Prostate gland (tissue), 2 donors: ENCODE results near the gene LPCAT1. TPM values are rescaled to one million over a fixed set of nuclear protein-coding genes. Genes with fewer than 3 reads are reported as not detected.

ENCODE experiments used
- DNase-seq: peaks from one replicate; pipeline ENCODE4 v3.0.0-alpha.2; 2019; ENCODE audit warnings: low spot score
- H3K27ac ChIP-seq, 2 donors: fragments of 200-600 bp; sonication (generic); 2 replicates each; pipeline ENCODE4 v1.5.1; 2017 to 2019
- H3K27me3 ChIP-seq: fragments of 200-600 bp; sonication (generic); replicated peaks from 2 replicates; pipeline ENCODE4 v1.5.1; 2019; ENCODE audit not compliant: insufficient read depth
- H3K36me3 ChIP-seq, 2 donors: fragments of 200-600 bp; sonication (generic); 1 replicate in 1 of 2; 2 replicates in 1 of 2; pipeline versions ENCODE4 v1.5.1 to v1.8.1; 2017 to 2019
- H3K4me1 ChIP-seq: fragments of 200-600 bp; sonication (generic); replicated peaks from 2 replicates; pipeline ENCODE4 v1.5.1; 2019
- H3K4me3 ChIP-seq, 2 donors: fragments of 200-600 bp; sonication (generic); 2 replicates each; pipeline ENCODE4 v1.5.1; 2017 to 2019
- H3K9me3 ChIP-seq: fragments of 200-600 bp; sonication (generic); 2 replicates; pipeline ENCODE4 v1.5.1; 2017
- CTCF ChIP-seq, 4 experiments: fragments of 200-600 bp in 2 of 4; fragments of 450-650 bp in 2 of 4; sonication (generic) in 2 of 4; IDR thresholded peaks; 1 replicate in 3 of 4; 2 replicates in 1 of 4; pipeline ENCODE4 v1.5.1; 2016 to 2019; ENCODE audit warnings: antibody characterized with exemption in 4 of 4, mild to moderate bottlenecking in 2 of 4, moderate library complexity in 2 of 4
- POLR2A ChIP-seq: fragments of 450-650 bp; IDR thresholded peaks from one replicate; pipeline ENCODE4 v1.6.1; 2016; ENCODE audit warnings: antibody characterized with exemption, mild to moderate bottlenecking
- POLR2AphosphoS5 ChIP-seq: sonication (generic); formaldehyde crosslinking; IDR thresholded peaks from one replicate; pipeline ENCODE4 v1.6.1; 2017; ENCODE audit warnings: antibody characterized with exemption
- WGBS: methylation state at CpG from one replicate; pipeline ENCODE4 v1.1.5; 2018; 5-methylcytosine and 5-hydroxymethylcytosine counted together
- intact Hi-C: fragments of 100-400 bp; cut with DNase I; formaldehyde crosslinking; loops from one replicate; pipeline ENCODE4 v1.14.2; 2022
- total RNA-seq, 2 donors: library from RNA; depleted of rRNA; stranded (reverse); fragments of >200 nt; gene quantifications; one replicate each; pipeline ENCODE4 v1.1.0, GENCODE V29; 2016

LPCAT1 gene
- total RNA-seq, 2 donors from 2014 or later = 22.6 to 23.9 TPM

DNA sequence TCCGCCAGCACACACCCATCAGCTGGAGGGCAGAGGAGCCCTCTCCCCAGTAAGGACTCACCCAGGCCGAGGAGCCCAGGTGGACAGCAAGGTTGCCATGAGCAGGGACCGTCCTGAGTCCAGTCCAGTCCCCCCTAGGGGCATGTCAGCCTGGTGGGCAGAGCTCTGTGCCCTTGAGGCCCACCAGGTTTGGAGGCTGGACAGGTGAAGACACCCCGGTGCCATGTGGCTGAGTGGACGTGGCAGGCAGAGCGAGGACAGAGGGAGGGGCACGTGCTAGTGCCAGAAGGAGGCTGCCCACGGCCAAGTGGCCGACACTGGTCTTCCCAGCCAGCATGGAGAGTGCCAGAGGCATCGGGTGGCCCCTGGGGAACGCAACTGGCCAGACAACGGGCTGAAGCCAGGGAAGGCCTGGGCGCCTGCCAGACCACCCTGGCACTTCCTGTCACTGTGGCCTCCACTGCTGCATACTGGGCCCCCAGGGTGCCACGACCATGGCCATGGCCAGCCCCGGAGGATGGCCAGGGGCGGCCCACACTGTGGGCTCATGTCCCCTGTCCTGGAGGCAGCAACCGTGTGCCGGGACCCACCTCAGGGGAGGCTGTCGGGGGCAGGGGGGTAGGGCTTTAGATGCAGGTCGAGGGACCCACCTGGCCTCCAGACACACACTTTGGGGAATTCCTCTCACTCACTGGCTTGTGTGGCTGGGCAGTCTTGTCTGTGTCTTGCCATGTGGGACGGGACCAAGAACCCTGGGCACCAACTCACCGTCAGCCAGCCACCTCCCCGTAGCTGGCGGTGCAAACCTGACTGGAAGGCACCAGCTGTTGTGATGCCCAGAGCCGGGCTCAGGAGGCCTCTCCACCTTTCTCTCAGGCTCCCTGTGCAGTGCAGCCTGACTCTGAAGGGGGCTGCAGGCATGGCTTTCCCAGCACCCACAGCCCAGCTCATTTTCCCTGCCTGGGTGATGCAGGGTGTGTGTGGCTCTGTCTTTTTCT is 42.3 kb upstream of the LPCAT1 start:
- WGBS = 92% methylated on average over 18 of the region's 25 CpGs
- H3K27ac ChIP-seq = no peak overlapping the region
- intact Hi-C loops = no loop called here

DNA sequence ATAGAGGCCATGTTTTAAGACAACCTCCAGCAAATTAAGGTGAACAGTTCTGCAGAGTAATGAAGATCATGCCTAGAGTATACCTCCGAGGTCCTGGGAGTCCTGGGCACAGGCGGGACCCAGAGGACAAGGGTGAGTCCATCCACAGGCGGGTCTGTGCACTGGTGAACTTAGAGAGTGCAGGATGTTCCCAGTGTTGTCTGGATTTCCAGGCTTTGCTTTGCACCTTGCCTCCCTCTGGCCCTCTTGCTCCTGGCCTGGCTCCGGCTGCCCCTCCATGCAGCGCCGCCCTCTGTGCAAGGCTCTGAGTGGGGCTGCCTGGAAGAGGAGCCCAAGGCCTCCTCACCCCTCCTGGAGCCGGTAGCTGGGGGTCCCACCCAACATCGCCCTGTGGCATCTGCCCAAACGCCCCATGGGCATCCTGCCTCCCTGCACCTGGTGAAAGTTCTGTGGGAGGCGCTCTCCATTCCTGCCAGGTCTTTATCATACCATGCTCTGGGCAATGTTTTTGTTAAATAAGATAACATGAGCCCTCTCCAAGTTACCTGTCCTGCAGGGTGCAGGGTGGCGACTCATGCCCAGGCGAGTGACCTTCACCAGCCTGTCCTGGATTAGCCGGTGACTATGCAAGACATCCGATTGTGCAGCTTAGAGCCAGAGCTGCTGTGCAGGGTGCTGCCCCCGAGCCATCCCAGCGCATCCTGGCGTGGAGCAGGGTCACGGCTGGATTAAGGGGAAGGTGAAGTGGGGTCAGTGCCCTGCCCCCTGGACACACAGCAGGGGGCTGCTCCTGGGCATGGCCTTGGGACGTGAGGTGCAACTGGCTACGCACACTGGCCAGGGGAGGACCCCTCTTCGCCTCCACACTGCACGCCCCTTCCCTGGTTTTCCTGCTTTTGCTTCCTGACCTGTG is 41.3 kb upstream of the LPCAT1 start:
- Histone ChIP-seq H3K9me3 (no peaks in the 10 kb centered on the region), H3K4me1 (no peaks in the 10 kb centered on the region), H3K27me3 (no peaks in the 10 kb centered on the region), H3K27ac (no peak overlapping the region), H3K4me3 (no peak overlapping the region), H3K36me3 (no peaks in the 10 kb centered on the region)
- WGBS = 84% methylated on average over 20 of the region's 22 CpGs
- intact Hi-C loops = no loop called here
- TF ChIP-seq POLR2AphosphoS5 (no peak), CTCF (IDR thresholded peaks at IDR 0.05) (no peak), POLR2A (no peak)
- no peak for DNase-seq

More for the DNA sequence above, 42.3 kb upstream of the LPCAT1 start:
- Histone ChIP-seq H3K4me1 (no peaks in the 10 kb centered on the region), H3K4me3 (no peak overlapping the region), H3K36me3 (no peaks in the 10 kb centered on the region), H3K27me3 (no peaks in the 10 kb centered on the region), H3K9me3 (no peaks in the 10 kb centered on the region)
- no peak for TF ChIP-seq POLR2A
- TF ChIP-seq CTCF (IDR thresholded peaks at IDR 0.05) = no peak
- TF ChIP-seq POLR2AphosphoS5 = no peak
- DNase-seq = no peak

DNA sequence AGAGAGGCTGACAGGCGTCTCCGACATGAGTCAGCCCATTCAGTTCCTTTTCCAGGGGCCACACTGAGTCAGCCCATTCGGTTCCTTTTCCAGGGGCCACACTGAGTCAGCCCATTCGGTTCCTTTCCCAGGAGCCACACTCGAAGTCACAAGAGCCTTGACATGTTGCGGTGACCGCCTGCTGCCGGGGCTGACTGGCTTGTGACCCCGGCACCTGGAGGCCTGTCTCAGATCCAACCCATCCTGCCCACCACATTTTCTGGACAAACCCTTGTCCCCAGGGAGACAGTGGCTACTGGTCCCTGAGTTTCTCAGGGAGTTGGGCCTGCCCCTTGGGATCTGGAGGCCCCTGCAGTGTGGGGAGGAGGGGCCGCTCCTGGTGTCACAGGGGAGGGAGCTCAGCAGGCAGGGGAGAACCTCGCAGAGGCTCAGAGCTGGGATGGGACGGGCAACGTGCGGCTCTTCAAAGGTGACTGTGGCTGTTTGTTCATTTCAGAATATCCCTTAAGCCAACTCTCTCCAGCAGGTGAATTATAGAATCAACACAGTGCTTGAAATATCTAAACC is 40.5 kb upstream of the LPCAT1 start:
- DNase-seq = no peak

GRCh38 chr5:1563617-1564181 is 39.9 kb upstream of the LPCAT1 start:
- WGBS = 53% methylated on average over 5 of the region's 7 CpGs
- intact Hi-C loops = no loop called here
- no peak overlapping the region for H3K4me3 ChIP-seq

More for the DNA sequence above, 40.5 kb upstream of the LPCAT1 start:
- no peaks in the 10 kb centered on the region for H3K36me3 ChIP-seq
- no peak for TF ChIP-seq POLR2A
- TF ChIP-seq CTCF (IDR thresholded peaks at IDR 0.05) = no peak
- TF ChIP-seq POLR2AphosphoS5 = no peak
- H3K27ac ChIP-seq = no peak overlapping the region
- H3K9me3 ChIP-seq = no peaks in the 10 kb centered on the region
- H3K4me3 ChIP-seq = no peak overlapping the region
- 69% methylated on average over 14 of the region's 14 CpGs for WGBS
- intact Hi-C loops = no loop called here
- no peaks in the 10 kb centered on the region for H3K27me3 ChIP-seq
- H3K4me1 ChIP-seq = no peaks in the 10 kb centered on the region

More at GRCh38 chr5:1563617-1564181, 39.9 kb upstream of the LPCAT1 start:
- Histone ChIP-seq H3K36me3 (no peaks in the 10 kb centered on the region), H3K9me3 (no peaks in the 10 kb centered on the region), H3K27me3 (no peaks in the 10 kb centered on the region), H3K27ac (no peak overlapping the region), H3K4me1 (no peaks in the 10 kb centered on the region)
- no peak for DNase-seq
- TF ChIP-seq CTCF (IDR thresholded peaks at IDR 0.05) (no peak), POLR2AphosphoS5 (no peak), POLR2A (no peak)
